Measurements from ENCODE around the gene ZNF574.

- TF ChIP-seq CTCF (conservative IDR thresholded peaks at IDR 0.05 in 1 of 2, IDR thresholded peaks at IDR 0.05 in 1 of 2; ENCODE audit: extremely low read depth in 1 of 2, insufficient read depth in 1 of 2, low read depth in 1 of 2, low read length in 2 of 2) (no peak), EZH2 (IDR thresholded peaks at IDR 0.05; ENCODE audit: borderline replicate concordance, low read length) (no peak)
These were observed 21.8 kb upstream of the ZNF574 start for GRCh38 chr19:42054205-42054604.
